HL-60/S4 (cell line): ENCODE measurements around the gene CDK12.
"Not testable (repeated sequence)": the region's sequence is repeated elsewhere in the genome, so short reads cannot be mapped to it uniquely, and the experiment has no call there.

Experiments used
- in situ Hi-C: fragments of 300-500 bp; cut with MboI; formaldehyde crosslinking; loops from 2 replicates; pipeline ENCODE4 v1.14.3; 2022; ENCODE audit warnings: low sequenced_read_pairs

CDK12 gene

GRCh38 chr17:39461113-39461925 lies at the start of gene CDK12:
CDK12 (plus strand) TSS chr17:39461486; CDS start chr17:39462072, 586 bp downstream.
- in situ Hi-C loops, result no loop called here

- in situ Hi-C loops, result no loop called here
These were observed 45.1 kb upstream of the CDK12 start for GRCh38 chr17:39416141-39416540.

- in situ Hi-C loops, result no loop called here
These were observed 31.7 kb upstream of the CDK12 start for GRCh38 chr17:39429600-39429999.

- in situ Hi-C loops, result not testable (repeated sequence)
These were observed 21.4 kb upstream of the CDK12 start for GRCh38 chr17:39439868-39440267.

GRCh38 chr17:39443326-39443725 lies 18.0 kb upstream of the CDK12 start:
- in situ Hi-C loops, result no loop called here

GRCh38 chr17:39447561-39447960 lies 13.7 kb upstream of the CDK12 start:
- in situ Hi-C loops, result no loop called here

GRCh38 chr17:39450051-39450450 lies 11.2 kb upstream of the CDK12 start:
- in situ Hi-C loops, result no loop called here

- in situ Hi-C loops, result no loop called here
These were observed 10.3 kb upstream of the CDK12 start, which contains the start of gene MED1 for GRCh38 chr17:39450847-39451581. MED1 (minus strand) TSS chr17:39451263; CDS start chr17:39451062, 201 bp downstream.

- in situ Hi-C loops, result no loop called here
These were observed 5.4 kb upstream of the CDK12 start for GRCh38 chr17:39455919-39456318.

- in situ Hi-C loops, result no loop called here
These were observed 762 bp downstream of the CDK12 start for GRCh38 chr17:39461926-39462569.

- in situ Hi-C loops, result no loop called here
These were observed 1.5 kb downstream of the CDK12 start for GRCh38 chr17:39462631-39463375.

- in situ Hi-C loops, result not testable (repeated sequence)
These were observed 3.4 kb downstream of the CDK12 start for GRCh38 chr17:39464639-39465181.

- in situ Hi-C loops, result not testable (repeated sequence)
These were observed 7.3 kb downstream of the CDK12 start for GRCh38 chr17:39468610-39469009.

GRCh38 chr17:39473310-39473709 lies 12.0 kb downstream of the CDK12 start:
- in situ Hi-C loops, result no loop called here

GRCh38 chr17:39479631-39480030 lies 18.3 kb downstream of the CDK12 start:
- in situ Hi-C loops, result not testable (repeated sequence)

- in situ Hi-C loops, result no loop called here
These were observed 22.2 kb downstream of the CDK12 start for GRCh38 chr17:39483506-39483905.

GRCh38 chr17:39484178-39484577 lies 22.9 kb downstream of the CDK12 start:
- in situ Hi-C loops, result no loop called here

GRCh38 chr17:39485555-39485954 lies 24.3 kb downstream of the CDK12 start:
- in situ Hi-C loops, result no loop called here

GRCh38 chr17:39486242-39486641 lies 25.0 kb downstream of the CDK12 start:
- in situ Hi-C loops, result no loop called here

GRCh38 chr17:39487490-39487889 lies 26.2 kb downstream of the CDK12 start:
- in situ Hi-C loops, result not testable (repeated sequence)
